Ectodermal cell (in vitro differentiated cells): ENCODE measurements around the gene RGS7.

Experiments used
- H3K27ac ChIP-seq: 2 replicates; pipeline ENCODE4 v1.7.0; 2013; ENCODE audit warnings: mild to moderate bottlenecking, low read depth, low read length; ENCODE audit not compliant: insufficient read depth, poor library complexity, severe bottlenecking
- H3K27me3 ChIP-seq: 2 replicates; pipeline ENCODE4 v1.7.0; 2013; ENCODE audit warnings: mild to moderate bottlenecking, low read length; ENCODE audit not compliant: insufficient read depth, control insufficient read depth, poor library complexity, severe bottlenecking
- H3K36me3 ChIP-seq: one replicate; pipeline ENCODE4 v1.7.0; 2013; ENCODE audit warnings: low read length; ENCODE audit not compliant: control insufficient read depth, insufficient read depth
- H3K4me1 ChIP-seq: one replicate; pipeline ENCODE4 v1.7.0; 2013; ENCODE audit warnings: low read length; ENCODE audit not compliant: control insufficient read depth, insufficient read depth
- H3K4me3 ChIP-seq: 2 replicates; pipeline ENCODE4 v1.7.0; 2013; ENCODE audit warnings: low read depth, low read length, control low read depth; ENCODE audit not compliant: insufficient read depth
- H3K9me3 ChIP-seq: 2 replicates; pipeline ENCODE4 v1.7.0; 2013; ENCODE audit warnings: mild to moderate bottlenecking, low read length, moderate library complexity; ENCODE audit not compliant: control insufficient read depth
- WGBS, 2 experiments: methylation state at CpG; one replicate each; pipeline ENCODE4 v1.1.7; 2013; ENCODE audit warnings: missing lambda C conversion rate in 2 of 2; 5-methylcytosine and 5-hydroxymethylcytosine counted together

The RGS7 gene

GRCh38 chr1:241079047-241079446 is 278.0 kb downstream of the RGS7 start:
- H3K4me1 ChIP-seq, result no peaks in the 10 kb centered on the region
- H3K4me3 ChIP-seq, result no peak overlapping the region
- H3K36me3 ChIP-seq, result no peaks in the 10 kb centered on the region
- WGBS, 2 experiments, result 76 to 77% methylated on average over 8 of the region's 8 CpGs
- H3K27me3 ChIP-seq, result no peaks in the 10 kb centered on the region
- no peak overlapping the region for H3K27ac ChIP-seq
- H3K9me3 ChIP-seq, result no peaks in the 10 kb centered on the region

GRCh38 chr1:241077386-241078147 is 279.4 kb downstream of the RGS7 start:
- no peak overlapping the region for H3K27ac ChIP-seq
- H3K36me3 ChIP-seq, result no peaks in the 10 kb centered on the region
- no peak overlapping the region for H3K4me3 ChIP-seq
- no peaks in the 10 kb centered on the region for H3K27me3 ChIP-seq
- H3K9me3 ChIP-seq, result no peaks in the 10 kb centered on the region
- H3K4me1 ChIP-seq, result no peaks in the 10 kb centered on the region
- WGBS, 2 experiments, result 91 to 93% methylated on average over 10 of the region's 11 CpGs

DNA sequence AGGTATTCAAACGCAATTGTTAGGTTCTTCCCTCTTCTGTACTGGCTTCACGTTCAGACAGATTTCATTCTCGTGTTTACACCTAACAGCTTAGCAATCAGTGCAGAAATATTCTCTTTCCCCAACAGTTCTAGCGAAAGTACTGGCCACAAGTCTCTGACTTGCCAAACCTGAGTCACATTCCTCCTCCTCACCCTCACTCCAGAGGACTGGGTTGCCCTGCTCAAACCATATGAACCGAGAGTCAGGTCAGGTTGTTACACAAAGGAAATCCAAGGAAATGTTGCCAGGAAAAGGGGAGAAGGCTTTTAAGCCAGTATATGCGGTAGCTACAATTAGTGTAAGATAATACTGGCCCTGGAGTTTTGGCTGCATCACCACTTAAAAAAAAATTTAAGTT is 282.5 kb downstream of the RGS7 start:
- Histone ChIP-seq H3K4me3 (no peak overlapping the region), H3K4me1 (no peaks in the 10 kb centered on the region), H3K9me3 (no peaks in the 10 kb centered on the region), H3K27me3 (no peaks in the 10 kb centered on the region), H3K27ac (no peak overlapping the region), H3K36me3 (no peaks in the 10 kb centered on the region)
- WGBS, 2 experiments, result 89% methylated on average over 6 of the region's 6 CpGs

- WGBS, 2 experiments, result 89 to 92% methylated on average over 2 of the region's 2 CpGs
- Histone ChIP-seq H3K4me3 (no peak overlapping the region), H3K27me3 (no peaks in the 10 kb centered on the region), H3K9me3 (no peaks in the 10 kb centered on the region), H3K27ac (no peak overlapping the region), H3K36me3 (no peaks in the 10 kb centered on the region), H3K4me1 (no peaks in the 10 kb centered on the region)
Measured at GRCh38 chr1:241068359-241068758, 288.6 kb downstream of the RGS7 start.

DNA sequence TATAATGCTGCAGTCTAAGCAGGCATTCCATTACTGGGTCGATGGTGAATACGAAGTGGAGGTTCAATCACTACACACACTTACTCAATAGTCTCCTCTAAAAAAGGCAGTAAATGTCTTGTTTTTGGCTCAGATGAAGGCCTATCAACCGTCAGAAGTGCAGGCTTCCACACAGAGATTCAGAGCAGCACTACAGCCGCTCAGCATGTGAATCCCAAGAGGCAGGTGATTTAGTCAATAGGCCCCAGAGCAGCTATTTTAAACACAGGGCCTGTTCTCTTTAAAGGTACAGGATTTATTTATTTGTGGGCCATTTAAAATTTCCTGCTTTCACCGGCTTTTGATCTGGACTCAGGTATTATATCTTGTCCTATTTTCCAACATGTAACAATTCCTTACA is 293.7 kb downstream of the RGS7 start:
- H3K4me1 ChIP-seq, result no peaks in the 10 kb centered on the region
- no peaks in the 10 kb centered on the region for H3K9me3 ChIP-seq
- 66 to 67% methylated on average over 5 of the region's 5 CpGs for WGBS, 2 experiments
- H3K27me3 ChIP-seq, result no peaks in the 10 kb centered on the region
- no peaks in the 10 kb centered on the region for H3K36me3 ChIP-seq
- no peak overlapping the region for H3K27ac ChIP-seq
- no peak overlapping the region for H3K4me3 ChIP-seq

DNA sequence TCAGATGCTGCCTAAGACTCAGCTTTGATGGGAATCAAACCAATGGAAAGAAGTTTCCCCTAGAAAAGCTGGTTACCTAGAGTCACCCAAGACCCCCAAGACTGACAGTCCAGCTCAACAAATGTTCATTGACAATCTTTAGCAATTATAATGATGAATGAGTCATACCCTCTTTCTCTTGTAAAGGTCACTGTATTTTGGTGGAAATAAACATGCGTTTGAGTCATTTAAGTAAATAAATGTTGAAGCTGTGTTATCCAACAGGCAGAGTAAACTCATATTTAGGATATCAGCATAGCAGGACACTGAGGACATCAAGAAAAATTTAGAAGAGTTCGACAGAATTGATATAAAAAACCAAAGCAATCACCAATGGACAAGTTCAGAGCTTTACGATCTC is 295.9 kb downstream of the RGS7 start:
- H3K4me1 ChIP-seq, result no peaks in the 10 kb centered on the region
- H3K27me3 ChIP-seq, result no peaks in the 10 kb centered on the region
- 80 to 94% methylated on average over 1 to 3 of the region's 3 CpGs for WGBS, 2 experiments
- H3K27ac ChIP-seq, result no peak overlapping the region
- no peaks in the 10 kb centered on the region for H3K36me3 ChIP-seq
- H3K4me3 ChIP-seq, result no peak overlapping the region
- no peaks in the 10 kb centered on the region for H3K9me3 ChIP-seq

DNA sequence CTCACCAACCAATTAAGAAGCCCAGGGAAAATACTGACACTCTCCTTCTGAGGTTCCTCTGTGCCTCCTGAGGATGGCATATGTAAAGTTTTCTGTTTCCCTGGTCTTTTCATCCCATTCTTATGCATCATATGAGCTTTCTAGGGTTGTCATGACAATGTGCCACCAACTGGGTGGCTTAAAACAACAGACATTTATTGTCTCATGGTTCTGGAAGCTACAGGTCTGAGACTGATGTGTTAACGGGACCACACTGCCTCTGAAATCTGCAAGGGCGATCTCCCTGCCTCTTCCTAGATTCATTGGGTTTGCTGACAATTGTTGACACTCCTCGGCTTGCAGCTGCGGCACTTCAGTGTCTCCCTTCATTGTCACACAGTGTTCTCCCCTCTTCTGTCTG is 308.4 kb downstream of the RGS7 start:
- Histone ChIP-seq H3K36me3 (no peaks in the 10 kb centered on the region), H3K27me3 (no peaks in the 10 kb centered on the region), H3K27ac (no peak overlapping the region), H3K4me1 (no peaks in the 10 kb centered on the region), H3K9me3 (no peaks in the 10 kb centered on the region), H3K4me3 (no peak overlapping the region)
- WGBS, 2 experiments, result 30 to 37% methylated on average over 4 of the region's 4 CpGs

DNA sequence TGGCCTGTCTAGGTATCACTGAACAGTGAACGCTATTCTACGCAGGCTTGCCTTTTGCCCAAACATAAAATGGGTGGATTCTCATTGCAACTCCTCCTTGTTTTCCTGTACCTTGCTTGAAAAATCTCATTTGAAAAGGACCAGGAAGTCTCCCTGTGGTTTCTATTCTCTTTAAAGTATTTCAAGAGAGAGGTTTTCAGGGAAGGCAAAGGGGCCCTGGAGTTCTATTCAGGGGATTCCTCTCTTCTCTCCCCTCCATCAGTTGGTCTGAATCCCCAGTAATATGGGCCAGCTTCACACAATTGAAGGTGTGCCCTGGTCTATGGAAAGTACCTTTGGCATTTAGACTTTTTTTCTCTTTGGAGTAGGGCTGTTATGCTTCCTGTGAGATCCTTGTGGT is 311.3 kb downstream of the RGS7 start:
- Histone ChIP-seq H3K9me3 (no peaks in the 10 kb centered on the region), H3K36me3 (no peaks in the 10 kb centered on the region), H3K27ac (no peak overlapping the region), H3K4me1 (no peaks in the 10 kb centered on the region), H3K27me3 (no peaks in the 10 kb centered on the region), H3K4me3 (no peak overlapping the region)
- WGBS, 2 experiments, result 52 to 59% methylated on average over 2 of the region's 2 CpGs

DNA sequence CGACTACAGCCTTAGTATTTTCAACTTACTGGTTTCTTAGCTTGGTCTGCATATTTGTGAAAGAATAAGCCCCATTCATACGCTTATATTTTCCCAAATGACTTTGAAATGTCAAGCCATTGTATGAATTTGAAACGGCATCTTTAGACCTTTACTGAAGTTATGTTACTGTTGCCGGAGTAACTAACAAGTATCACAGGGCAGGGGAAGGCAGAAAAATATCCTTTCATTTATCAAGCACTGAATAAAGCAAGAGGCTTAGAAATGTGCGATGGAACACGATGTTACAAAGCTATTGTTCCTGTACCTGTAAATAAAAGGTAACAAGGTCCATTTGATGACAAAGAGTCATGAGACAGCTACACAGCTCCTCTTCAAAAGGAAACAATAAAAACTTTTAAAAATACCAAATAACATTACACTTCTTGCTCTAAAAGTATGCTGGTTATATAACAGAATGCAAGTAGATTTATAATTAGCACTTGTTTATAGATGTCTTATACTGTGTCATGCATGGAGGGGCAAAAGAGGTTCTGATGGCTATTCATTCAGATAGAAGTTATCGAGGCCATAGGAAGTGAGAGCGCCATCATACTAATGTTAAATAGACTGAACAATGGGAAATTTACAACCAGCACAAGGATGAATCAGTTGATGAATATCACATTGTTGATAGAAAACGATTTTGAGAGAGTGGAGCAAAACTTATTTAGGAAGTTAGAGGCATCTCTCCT is 322.6 kb downstream of the RGS7 start:
- Histone ChIP-seq H3K27me3 (no peaks in the 10 kb centered on the region), H3K36me3 (no peaks in the 10 kb centered on the region), H3K4me3 (no peak overlapping the region), H3K4me1 (no peaks in the 10 kb centered on the region), H3K27ac (no peak overlapping the region), H3K9me3 (no peaks in the 10 kb centered on the region)
- WGBS, 2 experiments, result 73 to 78% methylated on average over 8 of the region's 9 CpGs

DNA sequence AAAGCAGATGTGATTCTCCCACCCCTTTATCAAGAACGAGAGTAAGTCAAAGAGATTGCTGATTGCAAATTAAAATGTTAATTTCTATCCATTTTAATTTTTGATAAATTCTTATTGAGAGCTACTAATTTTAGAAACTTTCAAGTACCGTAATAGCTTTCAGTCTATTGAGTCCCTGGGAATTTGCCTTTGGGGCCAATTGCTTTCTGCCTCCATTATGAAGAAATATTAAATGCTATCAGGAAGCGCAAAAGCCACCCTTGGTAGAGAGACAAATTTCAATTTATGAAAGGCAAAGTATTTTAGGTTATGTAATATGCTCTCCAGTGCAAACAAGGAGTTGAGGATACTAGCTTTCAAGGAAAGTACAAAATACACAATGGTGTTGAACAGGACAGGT is 332.2 kb downstream of the RGS7 start:
- Histone ChIP-seq H3K4me1 (no peaks in the 10 kb centered on the region), H3K9me3 (no peaks in the 10 kb centered on the region), H3K27ac (no peak overlapping the region), H3K36me3 (no peaks in the 10 kb centered on the region), H3K27me3 (no peaks in the 10 kb centered on the region), H3K4me3 (no peak overlapping the region)
- whole genome bisulfite sequencing, 2 experiments, result 76 to 80% methylated on average over 2 to 3 of the region's 3 CpGs
